NOMO-1 (cell line): ENCODE data around the gene CDH12.
"Not testable (repeated sequence)": the region's sequence is repeated elsewhere in the genome, so short reads cannot be mapped to it uniquely, and the experiment has no call there.

ENCODE experiments used
- DNase-seq, 2 experiments: peaks; one replicate each; lab custom pipeline; 2025; ENCODE audit not compliant: unreplicated experiment in 2 of 2; lab: John Stamatoyannopoulos, UW

CDH12 gene

GRCh38 chr5:22852807-22853660 lies at the start of gene CDH12:
Gene CDH12 (minus strand): TSS chr5:22853344.
- DNase-seq = peak in 1 of 2 experiments; percentile 41

- DNase-seq = no peak
Observed at GRCh38 chr5:22901885-22902284, 48.7 kb upstream of the CDH12 start.

GRCh38 chr5:22900801-22901310 lies 47.7 kb upstream of the CDH12 start:
- DNase-seq = no peak

GRCh38 chr5:22899341-22899740 lies 46.2 kb upstream of the CDH12 start:
- no peak for DNase-seq

GRCh38 chr5:22896152-22896551 lies 43.0 kb upstream of the CDH12 start:
- DNase-seq = no peak

- DNase-seq = no peak
Observed at GRCh38 chr5:22892441-22892840, 39.3 kb upstream of the CDH12 start.

GRCh38 chr5:22889720-22890119 lies 36.6 kb upstream of the CDH12 start:
- DNase-seq = no peak

- no peak for DNase-seq
Observed at GRCh38 chr5:22887566-22887965, 34.4 kb upstream of the CDH12 start.

- not testable (repeated sequence) for DNase-seq
Observed at GRCh38 chr5:22858911-22859310, 5.8 kb upstream of the CDH12 start.

- no peak for DNase-seq
Observed at GRCh38 chr5:22855824-22856223, 2.7 kb upstream of the CDH12 start.

GRCh38 chr5:22850981-22851380 lies 2.2 kb downstream of the CDH12 start:
- no peak for DNase-seq

- DNase-seq = no peak
Observed at GRCh38 chr5:22846693-22847092, 6.5 kb downstream of the CDH12 start.

GRCh38 chr5:22844636-22845035 lies 8.5 kb downstream of the CDH12 start:
- no peak for DNase-seq

- no peak for DNase-seq
Observed at GRCh38 chr5:22844155-22844554, 9.0 kb downstream of the CDH12 start.

- DNase-seq = no peak
Observed at GRCh38 chr5:22842574-22842973, 10.6 kb downstream of the CDH12 start.

GRCh38 chr5:22837803-22838202 lies 15.3 kb downstream of the CDH12 start:
- DNase-seq = no peak

- DNase-seq = no peak
Observed at GRCh38 chr5:22835686-22836085, 17.5 kb downstream of the CDH12 start.

- no peak for DNase-seq
Observed at GRCh38 chr5:22793463-22793862, 59.7 kb downstream of the CDH12 start.

GRCh38 chr5:22787807-22788206 lies 65.3 kb downstream of the CDH12 start:
- no peak for DNase-seq

- no peak for DNase-seq
Observed at GRCh38 chr5:22787398-22787797, 65.7 kb downstream of the CDH12 start.

- no peak for DNase-seq
Observed at GRCh38 chr5:22780756-22781155, 72.4 kb downstream of the CDH12 start.

- DNase-seq = peak; percentile 73 to 75
Observed at GRCh38 chr5:22779499-22779898, 73.6 kb downstream of the CDH12 start.
